ENCODE data around the gene MAFB. TPM values are rescaled to one million over a fixed set of nuclear protein-coding genes. Genes with fewer than 3 reads are reported as not detected.

Gene MAFB
- total RNA-seq, 2 experiments from 2014 or later = not detected

GRCh38 chr20:40680161-40680959, 8.7 kb downstream of the MAFB start:
- DNase-seq = no peak
- Mint-ChIP-seq H3K27me3 (peaks cover 71% of the 10 kb centered on the region), H3K4me1 (no peaks in the 10 kb centered on the region), H3K27ac (no peak overlapping the region), H3K36me3 (no peaks in the 10 kb centered on the region), H3K4me3 (no peak overlapping the region), H3K9me3 (no peaks in the 10 kb centered on the region)

GRCh38 chr20:40679184-40679583, 9.9 kb downstream of the MAFB start:
- H3K36me3 Mint-ChIP-seq = no peaks in the 10 kb centered on the region
- H3K9me3 Mint-ChIP-seq = no peaks in the 10 kb centered on the region
- peaks cover 59% of the 10 kb centered on the region for H3K27me3 Mint-ChIP-seq
- no peak overlapping the region for H3K4me3 Mint-ChIP-seq
- no peak for DNase-seq
- no peaks in the 10 kb centered on the region for H3K4me1 Mint-ChIP-seq
- no peak overlapping the region for H3K27ac Mint-ChIP-seq

- H3K36me3 Mint-ChIP-seq = no peaks in the 10 kb centered on the region
- no peak overlapping the region for H3K4me3 Mint-ChIP-seq
- peaks cover 51% of the 10 kb centered on the region for H3K27me3 Mint-ChIP-seq
- DNase-seq = no peak
- H3K9me3 Mint-ChIP-seq = no peaks in the 10 kb centered on the region
- H3K4me1 Mint-ChIP-seq = no peaks in the 10 kb centered on the region
- H3K27ac Mint-ChIP-seq = no peak overlapping the region
Measured at GRCh38 chr20:40678286-40678875, 10.7 kb downstream of the MAFB start.

- Mint-ChIP-seq H3K4me3 (no peak overlapping the region), H3K27ac (no peak overlapping the region), H3K36me3 (no peaks in the 10 kb centered on the region), H3K27me3 (peaks cover 43% of the 10 kb centered on the region), H3K4me1 (no peaks in the 10 kb centered on the region), H3K9me3 (no peaks in the 10 kb centered on the region)
- no peak for DNase-seq
Measured at GRCh38 chr20:40677343-40677924, 11.6 kb downstream of the MAFB start.

- H3K4me3 Mint-ChIP-seq = no peak overlapping the region
- DNase-seq = no peak
- no peak overlapping the region for H3K27ac Mint-ChIP-seq
- H3K9me3 Mint-ChIP-seq = no peaks in the 10 kb centered on the region
- no peaks in the 10 kb centered on the region for H3K36me3 Mint-ChIP-seq
- H3K4me1 Mint-ChIP-seq = no peaks in the 10 kb centered on the region
- peaks cover 37% of the 10 kb centered on the region for H3K27me3 Mint-ChIP-seq
Measured at GRCh38 chr20:40676491-40677269, 12.4 kb downstream of the MAFB start.

- Mint-ChIP-seq H3K4me3 (no peak overlapping the region), H3K36me3 (no peaks in the 10 kb centered on the region), H3K27ac (no peak overlapping the region), H3K4me1 (no peaks in the 10 kb centered on the region), H3K9me3 (no peaks in the 10 kb centered on the region), H3K27me3 (peaks cover 28% of the 10 kb centered on the region)
- no peak for DNase-seq
Measured at GRCh38 chr20:40675599-40676221, 13.3 kb downstream of the MAFB start.

- no peak for DNase-seq
- no peak overlapping the region for H3K4me3 Mint-ChIP-seq
- peaks cover 26% of the 10 kb centered on the region for H3K27me3 Mint-ChIP-seq
- H3K4me1 Mint-ChIP-seq = no peaks in the 10 kb centered on the region
- no peaks in the 10 kb centered on the region for H3K9me3 Mint-ChIP-seq
- no peak overlapping the region for H3K27ac Mint-ChIP-seq
- no peaks in the 10 kb centered on the region for H3K36me3 Mint-ChIP-seq
Measured at GRCh38 chr20:40673442-40673841, 15.6 kb downstream of the MAFB start.

- Mint-ChIP-seq H3K27ac (no peak overlapping the region), H3K27me3 (peaks cover 17% of the 10 kb centered on the region), H3K9me3 (no peaks in the 10 kb centered on the region), H3K4me1 (no peaks in the 10 kb centered on the region), H3K36me3 (no peaks in the 10 kb centered on the region), H3K4me3 (no peak overlapping the region)
- no peak for DNase-seq
Measured at GRCh38 chr20:40672095-40672494, 16.9 kb downstream of the MAFB start.

- Mint-ChIP-seq H3K9me3 (no peaks in the 10 kb centered on the region), H3K36me3 (no peaks in the 10 kb centered on the region), H3K4me1 (no peaks in the 10 kb centered on the region), H3K4me3 (no peak overlapping the region), H3K27ac (no peak overlapping the region), H3K27me3 (peaks cover 3% of the 10 kb centered on the region)
- DNase-seq = no peak
Measured at GRCh38 chr20:40670253-40670652, 18.8 kb downstream of the MAFB start.

GRCh38 chr20:40669692-40670091, 19.3 kb downstream of the MAFB start:
- no peak overlapping the region for H3K27ac Mint-ChIP-seq
- no peaks in the 10 kb centered on the region for H3K4me1 Mint-ChIP-seq
- no peak overlapping the region for H3K4me3 Mint-ChIP-seq

GRCh38 chr20:40668449-40669228, 20.4 kb downstream of the MAFB start:
- Mint-ChIP-seq H3K27ac (no peak overlapping the region), H3K27me3 (peaks cover 3% of the 10 kb centered on the region), H3K4me1 (no peaks in the 10 kb centered on the region), H3K9me3 (no peaks in the 10 kb centered on the region), H3K36me3 (no peaks in the 10 kb centered on the region), H3K4me3 (no peak overlapping the region)
- DNase-seq = no peak

More at GRCh38 chr20:40669692-40670091, 19.3 kb downstream of the MAFB start:
- no peaks in the 10 kb centered on the region for H3K36me3 Mint-ChIP-seq
- H3K9me3 Mint-ChIP-seq = no peaks in the 10 kb centered on the region
- peaks cover 3% of the 10 kb centered on the region for H3K27me3 Mint-ChIP-seq
- no peak for DNase-seq

- H3K27me3 Mint-ChIP-seq = peaks cover 2% of the 10 kb centered on the region
- H3K4me1 Mint-ChIP-seq = no peaks in the 10 kb centered on the region
- no peaks in the 10 kb centered on the region for H3K9me3 Mint-ChIP-seq
- H3K27ac Mint-ChIP-seq = no peak overlapping the region
- no peak for DNase-seq
- no peak overlapping the region for H3K4me3 Mint-ChIP-seq
- H3K36me3 Mint-ChIP-seq = no peaks in the 10 kb centered on the region
Measured at GRCh38 chr20:40667503-40667902, 21.5 kb downstream of the MAFB start.

- Mint-ChIP-seq H3K36me3 (no peaks in the 10 kb centered on the region), H3K27me3 (no peaks in the 10 kb centered on the region), H3K27ac (no peak overlapping the region), H3K4me3 (no peak overlapping the region), H3K4me1 (no peaks in the 10 kb centered on the region), H3K9me3 (no peaks in the 10 kb centered on the region)
- DNase-seq = no peak
Measured at GRCh38 chr20:40666336-40666735, 22.7 kb downstream of the MAFB start.

- H3K36me3 Mint-ChIP-seq = no peaks in the 10 kb centered on the region
- no peaks in the 10 kb centered on the region for H3K9me3 Mint-ChIP-seq
- no peak for DNase-seq
- no peaks in the 10 kb centered on the region for H3K4me1 Mint-ChIP-seq
- H3K27ac Mint-ChIP-seq = no peak overlapping the region
- no peak overlapping the region for H3K4me3 Mint-ChIP-seq
- no peaks in the 10 kb centered on the region for H3K27me3 Mint-ChIP-seq
Measured at GRCh38 chr20:40664891-40665290, 24.1 kb downstream of the MAFB start.
